NOMO-1 treated with dmso at 0.1 percent for 144 hours (cell line): ENCODE data around the gene TSKS.

ENCODE experiments used
- DNase-seq: peaks from one replicate; lab custom pipeline; 2025; ENCODE audit not compliant: unreplicated experiment; lab: John Stamatoyannopoulos, UW

TSKS gene, protein sequence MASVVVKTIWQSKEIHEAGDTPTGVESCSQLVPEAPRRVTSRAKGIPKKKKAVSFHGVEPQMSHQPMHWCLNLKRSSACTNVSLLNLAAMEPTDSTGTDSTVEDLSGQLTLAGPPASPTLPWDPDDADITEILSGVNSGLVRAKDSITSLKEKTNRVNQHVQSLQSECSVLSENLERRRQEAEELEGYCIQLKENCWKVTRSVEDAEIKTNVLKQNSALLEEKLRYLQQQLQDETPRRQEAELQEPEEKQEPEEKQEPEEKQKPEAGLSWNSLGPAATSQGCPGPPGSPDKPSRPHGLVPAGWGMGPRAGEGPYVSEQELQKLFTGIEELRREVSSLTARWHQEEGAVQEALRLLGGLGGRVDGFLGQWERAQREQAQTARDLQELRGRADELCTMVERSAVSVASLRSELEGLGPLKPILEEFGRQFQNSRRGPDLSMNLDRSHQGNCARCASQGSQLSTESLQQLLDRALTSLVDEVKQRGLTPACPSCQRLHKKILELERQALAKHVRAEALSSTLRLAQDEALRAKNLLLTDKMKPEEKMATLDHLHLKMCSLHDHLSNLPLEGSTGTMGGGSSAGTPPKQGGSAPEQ

DNA sequence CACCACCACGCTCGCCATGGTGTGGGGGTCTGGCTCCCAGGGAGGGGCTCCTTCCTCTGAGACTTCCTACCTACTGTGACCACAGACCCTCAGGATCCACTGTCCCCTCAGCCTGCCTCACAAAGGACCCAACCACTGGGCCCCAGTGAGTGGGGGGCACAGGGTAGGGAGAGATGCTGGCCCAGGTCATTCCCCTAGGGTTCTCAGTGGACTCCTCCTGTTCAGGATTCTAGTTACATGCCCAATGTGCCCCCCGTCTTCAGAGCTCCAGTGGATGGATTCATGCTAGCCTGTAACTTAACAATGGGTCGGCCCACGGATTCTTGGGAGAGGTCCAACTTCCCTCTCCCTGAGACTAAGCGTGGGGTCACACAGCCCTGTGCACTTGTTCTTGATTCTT is at the start of gene TSKS:
TSS of gene TSKS (minus strand) at position 77 of the 400 bp plus-strand sequence. CDS start at position 18, 59 bp downstream.
- no peak for DNase-seq

DNA sequence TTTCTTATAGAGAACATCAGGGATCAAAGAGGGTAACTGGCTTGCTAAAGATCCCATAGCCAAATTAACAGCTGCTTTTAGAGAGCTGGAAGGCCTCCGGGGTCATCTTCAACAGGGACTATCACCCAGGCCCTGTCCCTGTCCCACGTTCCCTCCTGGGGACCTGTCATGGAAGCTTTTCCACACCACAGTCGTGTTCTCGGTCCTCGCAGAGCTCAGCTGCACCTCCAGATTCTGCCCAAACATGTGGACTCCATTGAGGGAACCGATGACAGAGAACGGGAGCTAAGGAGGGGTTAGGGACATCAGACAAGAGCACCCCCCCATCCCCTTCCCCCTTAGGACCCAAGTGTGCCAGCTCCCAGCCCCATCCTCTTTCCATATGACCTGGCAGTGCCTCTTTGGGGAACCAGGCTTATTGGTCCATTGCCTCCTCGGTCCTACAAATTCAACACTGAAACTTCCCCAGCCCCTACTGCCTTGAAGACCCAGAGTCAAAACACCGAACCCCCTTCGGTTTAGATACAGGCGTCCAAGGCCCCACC is 49.4 kb upstream of the TSKS start:
- no peak for DNase-seq

DNA sequence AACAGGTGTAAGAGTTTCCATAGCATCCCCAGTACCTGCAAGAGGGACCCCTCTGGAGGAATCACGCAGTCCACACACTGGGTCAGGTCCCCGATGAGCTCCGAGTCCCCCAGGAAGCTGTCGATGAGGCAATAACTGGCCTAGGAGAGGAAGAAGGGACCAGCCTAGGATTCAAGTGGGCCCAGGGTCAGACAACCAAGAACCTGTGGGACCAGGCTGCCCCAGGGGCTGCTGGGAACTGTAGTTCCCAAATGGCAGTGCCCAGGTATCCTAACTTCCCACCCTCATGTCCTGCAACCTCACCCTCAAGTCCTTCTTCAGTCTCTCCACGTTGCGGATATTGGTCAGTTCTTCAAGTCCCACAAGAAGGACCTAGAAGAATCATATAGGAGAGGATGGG is 48.2 kb upstream of the TSKS start:
- DNase-seq: no peak

DNA sequence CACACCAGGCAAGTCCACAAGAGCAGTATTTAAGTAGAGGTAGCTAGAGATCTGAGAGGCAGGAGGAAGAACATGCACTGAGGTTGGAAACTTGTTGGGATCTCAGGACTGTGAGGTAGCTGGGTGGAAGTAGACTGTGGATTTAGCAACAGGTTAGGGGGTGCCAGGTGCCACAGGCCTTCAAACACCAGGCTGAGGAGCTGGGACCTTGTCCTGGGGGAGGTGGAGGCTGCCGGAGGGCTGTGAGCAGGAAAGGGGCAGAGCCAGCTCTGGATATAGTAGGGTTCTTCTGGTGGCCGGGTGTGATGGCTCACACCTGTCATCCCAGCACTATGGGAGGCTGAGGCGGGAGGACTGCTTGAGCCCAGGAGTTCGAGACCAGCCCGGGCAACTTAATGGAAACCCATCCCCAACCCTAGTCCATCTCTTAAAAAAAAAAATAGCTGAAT is 46.9 kb upstream of the TSKS start:
- no peak for DNase-seq

DNA sequence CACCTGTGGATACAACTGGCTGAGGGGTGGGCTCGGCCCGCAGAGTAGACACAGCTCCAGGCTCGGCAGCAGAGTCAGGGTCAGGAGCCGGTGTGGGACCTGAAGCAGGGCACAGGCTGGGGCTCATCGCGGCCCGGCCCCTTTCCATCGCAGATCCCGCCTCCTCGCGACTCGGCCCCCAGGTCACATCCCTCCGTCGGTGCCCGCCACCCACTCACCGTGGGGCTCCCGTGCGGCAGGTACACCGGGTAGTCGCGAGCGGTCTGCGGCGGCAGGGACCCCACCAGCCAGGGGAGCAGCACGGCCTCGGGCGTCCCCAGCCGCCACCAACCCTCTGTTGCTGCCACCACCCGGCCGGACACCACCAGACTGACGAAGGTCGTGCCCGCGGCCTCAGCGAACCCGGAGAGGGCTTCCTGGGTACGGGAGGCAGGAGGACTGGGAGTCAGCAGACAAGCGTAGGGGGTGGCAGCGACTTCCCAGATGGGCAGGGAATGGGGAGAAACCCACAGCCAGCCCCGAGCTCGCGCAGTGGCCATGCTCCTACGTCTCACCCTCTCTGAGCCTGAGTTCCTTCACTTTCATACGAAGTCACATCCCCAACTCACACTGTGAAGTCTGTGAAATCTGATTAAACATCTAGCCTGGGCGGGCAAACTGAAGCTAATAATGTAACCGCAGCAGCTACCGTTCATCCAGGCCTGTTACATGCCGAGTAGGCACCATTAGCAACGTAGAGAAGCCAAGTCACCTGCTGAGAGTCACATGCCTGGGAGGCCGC is 46.2 kb upstream of the TSKS start:
- no peak for DNase-seq

DNA sequence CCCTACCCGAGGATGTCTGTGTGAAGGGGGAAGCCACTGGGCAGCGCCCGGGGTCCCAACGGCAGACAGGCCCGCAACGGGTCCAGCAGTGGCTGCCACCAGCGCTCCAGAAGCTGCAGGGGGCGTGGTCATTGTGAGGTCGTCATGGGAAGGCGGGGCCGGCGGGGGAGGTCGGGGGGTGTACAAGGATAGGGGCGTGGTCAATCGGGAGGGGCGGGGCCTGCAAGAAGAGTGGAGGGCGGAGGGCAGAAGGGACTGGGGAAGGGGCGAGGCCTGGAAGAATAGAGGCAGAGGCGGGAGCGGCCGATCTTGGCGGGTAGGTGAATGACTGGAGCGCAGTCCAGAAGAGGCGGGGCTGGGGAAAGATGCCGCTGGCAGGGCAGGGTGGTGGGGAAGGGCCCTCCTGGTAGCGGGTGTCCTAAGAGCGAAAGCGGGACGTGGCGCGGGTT is 45.6 kb upstream of the TSKS start:
- DNase-seq: no peak

DNA sequence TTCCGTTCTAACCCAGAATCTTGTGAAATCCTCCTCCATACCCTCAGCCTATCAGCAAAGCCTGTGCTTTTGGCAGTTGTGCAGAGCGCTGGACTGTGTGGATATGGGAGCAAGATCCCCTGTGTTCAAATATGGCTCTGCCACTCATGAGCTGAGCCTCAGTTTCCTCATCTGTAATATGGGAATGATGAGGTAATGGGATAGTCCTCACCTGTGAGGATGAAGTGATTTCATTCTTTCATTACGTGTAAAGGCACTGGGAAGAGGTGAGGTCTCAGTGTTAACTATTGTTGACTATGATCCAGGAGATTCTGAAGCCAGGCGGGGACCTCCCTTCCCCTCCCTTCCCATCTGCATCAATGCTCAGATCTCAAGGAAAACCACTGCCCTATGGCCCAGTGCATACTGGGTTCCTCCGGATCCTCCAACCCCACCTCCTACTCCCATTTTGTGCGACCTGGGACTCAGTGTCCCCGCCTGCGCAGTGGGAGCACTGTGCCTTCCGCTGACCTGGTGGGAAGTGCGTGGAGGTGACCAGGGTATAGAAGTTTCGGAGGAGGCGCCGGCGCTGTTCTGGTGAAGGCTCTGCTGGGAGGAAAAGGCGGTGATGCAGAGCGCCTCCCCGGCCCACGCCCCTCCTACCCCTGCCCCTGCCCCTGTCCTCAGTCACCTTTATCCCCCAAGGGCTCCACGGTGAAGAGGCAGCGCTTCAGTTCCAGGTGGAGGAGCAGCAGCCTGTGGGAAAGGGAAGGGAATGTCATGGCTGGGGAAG is 45.0 kb upstream of the TSKS start:
- DNase-seq: no peak

DNA sequence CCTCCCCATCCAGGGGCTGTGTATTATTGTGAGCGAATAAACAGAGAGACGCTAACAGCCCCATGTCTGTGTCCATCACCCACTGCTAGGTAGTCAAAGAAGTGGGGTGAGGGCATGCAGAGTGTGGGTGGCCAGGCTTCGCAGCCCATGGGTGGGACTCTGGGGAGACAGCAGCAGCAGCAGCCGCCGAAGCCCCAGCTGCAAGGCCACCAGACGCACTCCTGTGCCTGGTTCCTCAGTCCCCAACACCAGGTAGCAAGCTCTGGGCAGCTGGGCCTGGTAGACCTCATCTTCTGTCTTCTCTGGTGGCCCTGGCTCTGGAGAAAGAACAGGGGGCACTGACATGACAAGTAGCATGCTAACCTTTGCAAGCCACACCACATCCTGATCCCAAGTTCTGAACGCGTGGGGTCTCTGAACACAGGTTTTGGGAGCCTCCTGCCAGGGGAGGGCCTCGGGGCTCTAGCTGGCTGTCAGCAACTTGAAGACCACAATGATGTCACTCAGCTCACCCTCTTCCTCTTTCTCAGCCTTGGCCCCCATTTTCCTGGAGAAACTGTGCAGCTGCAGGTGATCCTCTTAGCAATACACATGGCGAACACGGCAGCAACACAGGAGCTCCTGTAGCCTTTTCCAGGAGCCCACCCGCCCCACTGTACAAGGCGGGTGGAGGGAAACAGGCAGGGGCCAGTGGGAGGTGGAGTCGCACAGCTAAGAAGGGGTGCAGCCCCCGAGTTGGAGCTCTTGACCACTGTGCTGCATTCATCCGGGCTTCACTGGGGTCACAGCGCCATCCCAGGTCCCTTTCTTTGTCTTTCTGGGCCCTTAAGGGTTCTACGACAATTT is 44.2 kb upstream of the TSKS start:
- DNase-seq: peak; percentile 32

DNA sequence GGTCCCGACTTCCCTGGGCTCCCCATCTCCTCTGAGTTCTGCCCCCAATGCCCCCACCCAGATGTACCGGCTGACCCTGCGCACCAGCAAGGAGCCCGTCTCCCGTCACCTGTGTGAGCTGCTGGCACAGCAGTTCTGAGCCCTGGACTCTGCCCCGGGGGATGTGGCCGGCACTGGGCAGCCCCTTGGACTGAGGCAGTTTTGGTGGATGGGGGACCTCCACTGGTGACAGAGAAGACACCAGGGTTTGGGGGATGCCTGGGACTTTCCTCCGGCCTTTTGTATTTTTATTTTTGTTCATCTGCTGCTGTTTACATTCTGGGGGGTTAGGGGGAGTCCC is 43.5 kb upstream of the TSKS start:
- DNase-seq: no peak

DNA sequence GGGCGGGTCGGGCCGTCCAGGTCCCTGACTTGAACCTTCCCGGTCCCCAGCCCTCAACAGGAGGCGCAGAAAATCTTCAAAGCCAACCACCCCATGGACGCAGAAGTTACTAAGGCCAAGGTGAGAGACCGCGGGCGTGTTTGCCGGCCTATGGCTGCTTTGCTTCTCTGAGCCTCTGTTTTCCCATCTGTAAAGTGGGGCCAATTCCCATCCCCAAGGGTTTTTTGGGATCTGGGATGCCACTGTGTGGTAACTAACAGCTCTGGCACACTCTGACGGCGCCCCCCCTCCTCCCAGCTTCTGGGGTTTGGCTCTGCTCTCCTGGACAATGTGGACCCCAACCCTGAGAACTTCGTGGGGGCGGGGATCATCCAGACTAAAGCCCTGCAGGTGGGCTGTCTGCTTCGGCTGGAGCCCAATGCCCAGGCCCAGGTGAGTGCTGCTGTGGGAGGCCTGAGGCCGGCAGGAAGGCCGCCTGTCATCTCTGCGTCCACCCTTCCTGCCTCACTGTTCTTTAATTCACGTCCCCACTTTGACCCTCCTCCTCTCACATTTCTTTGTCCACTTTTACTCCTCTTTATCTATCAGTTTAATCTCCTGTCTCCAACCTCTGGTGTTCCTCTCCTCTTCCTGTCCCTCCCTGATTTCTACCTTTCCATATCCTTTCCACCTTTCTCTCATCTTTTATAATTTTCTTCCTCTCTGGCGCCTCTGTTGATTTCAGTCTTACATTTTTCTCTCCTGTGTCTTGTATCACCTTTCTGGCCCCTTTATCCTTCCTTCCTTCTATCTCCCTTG is 42.9 kb upstream of the TSKS start:
- no peak for DNase-seq

DNA sequence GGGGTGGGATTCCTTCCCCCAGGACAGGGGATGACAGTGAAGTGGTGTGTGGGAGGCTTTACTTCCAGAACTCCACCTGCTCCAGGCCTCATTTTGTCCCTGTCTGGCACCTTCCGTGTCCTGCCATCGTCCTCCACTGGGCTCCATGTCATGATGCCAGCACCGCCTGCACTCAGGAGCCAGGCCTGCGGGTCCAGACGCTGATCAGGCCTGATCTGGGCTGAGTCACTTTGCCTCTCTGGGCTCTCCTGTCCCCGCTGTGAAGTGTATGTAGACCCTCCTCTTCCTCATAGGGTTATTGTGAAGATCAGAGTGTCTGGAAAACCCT is 40.4 kb upstream of the TSKS start:
- no peak for DNase-seq

DNA sequence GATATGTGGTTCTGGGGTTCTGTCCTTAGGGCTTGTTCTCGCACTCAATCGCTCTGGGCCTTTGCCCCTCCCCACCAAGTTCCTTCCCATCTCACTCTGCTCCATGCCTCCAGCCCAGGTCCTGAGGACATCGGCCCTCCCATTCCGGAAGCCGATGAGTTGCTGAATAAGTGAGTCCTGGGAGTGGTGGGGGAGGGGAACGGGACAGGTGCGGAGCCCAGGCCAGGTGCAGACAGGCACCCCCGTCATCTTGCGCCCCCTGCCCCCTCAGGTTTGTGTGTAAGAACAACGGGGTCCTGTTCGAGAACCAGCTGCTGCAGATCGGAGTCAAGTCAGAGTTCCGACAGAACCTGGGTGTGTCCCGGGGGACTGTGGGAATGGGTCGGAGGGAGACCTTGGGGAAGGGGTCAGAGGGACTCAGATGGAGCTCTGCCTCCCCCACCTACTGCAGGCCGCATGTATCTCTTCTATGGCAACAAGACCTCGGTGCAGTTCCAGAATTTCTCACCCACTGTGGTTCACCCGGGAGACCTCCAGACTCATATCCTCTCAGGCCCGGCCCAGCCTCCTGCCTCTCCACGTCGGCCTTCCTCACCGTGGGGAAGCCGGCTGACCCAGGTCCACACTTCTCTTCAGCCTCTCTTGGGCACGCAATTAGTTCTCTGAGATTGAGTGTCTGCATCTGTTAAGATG is 39.9 kb upstream of the TSKS start:
- DNase-seq: no peak

DNA sequence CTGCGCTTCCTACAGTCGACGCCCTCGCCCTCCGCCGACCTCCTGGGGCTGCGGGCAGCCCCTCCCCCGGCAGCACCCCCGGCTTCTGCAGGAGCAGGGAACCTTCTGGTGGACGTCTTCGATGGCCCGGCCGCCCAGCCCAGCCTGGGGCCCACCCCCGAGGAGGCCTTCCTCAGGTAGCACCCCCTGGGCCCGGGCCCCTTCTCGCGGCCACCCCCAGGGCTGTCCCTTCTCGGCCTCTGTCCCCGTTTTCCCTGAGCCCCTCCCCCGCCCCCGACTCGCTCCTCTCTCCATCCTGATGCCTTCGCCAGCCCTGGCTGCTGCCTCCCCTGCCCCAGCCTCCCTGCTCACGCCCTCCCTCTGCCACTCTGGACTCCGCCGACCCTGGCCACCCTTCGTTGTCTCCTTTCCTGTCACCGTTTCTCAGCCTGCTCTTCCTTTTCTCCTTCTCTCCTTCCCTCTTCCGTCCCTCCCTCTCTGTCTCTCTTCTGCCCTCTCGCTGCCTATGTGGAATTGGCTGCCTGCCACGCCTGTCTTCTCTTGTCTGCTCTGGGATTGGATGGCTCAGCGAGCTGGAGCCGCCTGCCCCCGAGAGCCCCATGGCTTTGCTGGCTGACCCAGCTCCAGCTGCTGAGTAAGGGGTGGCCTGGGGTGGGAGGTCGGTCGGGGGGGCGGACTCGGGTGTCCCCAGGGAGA is 39.0 kb upstream of the TSKS start:
- DNase-seq: no peak

DNA sequence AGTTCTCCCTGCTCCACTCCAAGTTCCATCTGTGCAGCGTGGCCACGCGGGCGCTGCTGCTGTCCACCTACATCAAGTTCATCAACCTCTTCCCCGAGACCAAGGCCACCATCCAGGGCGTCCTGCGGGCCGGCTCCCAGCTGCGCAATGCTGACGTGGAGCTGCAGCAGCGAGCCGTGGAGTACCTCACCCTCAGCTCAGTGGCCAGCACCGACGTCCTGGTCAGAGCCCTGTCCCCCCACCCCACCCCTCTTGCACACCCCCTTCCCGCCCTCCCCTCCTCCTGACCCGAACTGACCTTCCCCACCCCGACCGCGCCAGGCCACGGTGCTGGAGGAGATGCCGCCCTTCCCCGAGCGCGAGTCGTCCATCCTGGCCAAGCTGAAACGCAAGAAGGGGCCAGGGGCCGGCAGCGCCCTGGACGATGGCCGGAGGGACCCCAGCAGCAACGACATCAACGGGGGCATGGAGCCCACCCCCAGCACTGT is 38.3 kb upstream of the TSKS start:
- DNase-seq: no peak

DNA sequence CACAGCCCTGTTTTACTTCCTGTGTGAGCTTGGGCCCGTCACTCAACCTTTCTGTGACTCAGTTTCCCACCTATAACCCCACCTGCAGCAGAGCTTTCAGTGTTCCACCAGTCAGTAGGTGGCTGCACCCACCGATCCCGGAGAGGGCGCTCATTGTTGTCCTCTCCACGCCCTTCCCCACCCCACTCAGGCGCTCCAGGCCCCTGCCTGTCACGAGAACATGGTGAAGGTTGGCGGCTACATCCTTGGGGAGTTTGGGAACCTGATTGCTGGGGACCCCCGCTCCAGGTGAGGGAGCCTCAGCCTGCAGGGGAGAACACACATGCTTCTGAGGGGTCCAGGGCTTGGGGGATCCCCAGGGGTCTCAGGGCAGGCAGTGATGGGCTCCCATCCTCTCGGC is 37.7 kb upstream of the TSKS start:
- no peak for DNase-seq

DNA sequence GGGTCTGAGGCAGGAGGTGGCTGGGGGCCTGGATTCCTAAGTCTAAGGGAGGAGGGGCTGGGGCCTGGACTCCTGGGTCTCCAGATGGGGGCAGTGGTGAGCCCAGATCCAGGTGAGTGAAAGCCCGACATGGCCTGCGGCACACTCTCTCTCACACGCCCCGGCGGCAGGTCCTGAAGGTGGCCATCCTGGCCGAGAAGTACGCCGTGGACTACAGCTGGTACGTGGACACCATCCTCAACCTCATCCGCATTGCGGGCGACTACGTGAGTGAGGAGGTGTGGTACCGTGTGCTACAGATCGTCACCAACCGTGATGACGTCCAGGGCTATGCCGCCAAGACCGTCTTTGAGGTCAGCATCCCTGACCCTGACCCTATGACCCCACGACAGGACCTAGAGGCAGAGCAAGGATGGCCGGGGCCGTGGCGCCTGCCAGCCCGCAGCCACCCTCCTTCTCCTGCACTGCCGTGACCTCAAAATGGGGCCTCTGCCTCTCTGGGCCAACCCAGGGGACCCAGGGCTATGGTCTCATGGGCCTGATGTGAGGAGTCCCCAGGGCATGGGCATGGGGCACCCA is 36.8 kb upstream of the TSKS start:
- no peak for DNase-seq

DNA sequence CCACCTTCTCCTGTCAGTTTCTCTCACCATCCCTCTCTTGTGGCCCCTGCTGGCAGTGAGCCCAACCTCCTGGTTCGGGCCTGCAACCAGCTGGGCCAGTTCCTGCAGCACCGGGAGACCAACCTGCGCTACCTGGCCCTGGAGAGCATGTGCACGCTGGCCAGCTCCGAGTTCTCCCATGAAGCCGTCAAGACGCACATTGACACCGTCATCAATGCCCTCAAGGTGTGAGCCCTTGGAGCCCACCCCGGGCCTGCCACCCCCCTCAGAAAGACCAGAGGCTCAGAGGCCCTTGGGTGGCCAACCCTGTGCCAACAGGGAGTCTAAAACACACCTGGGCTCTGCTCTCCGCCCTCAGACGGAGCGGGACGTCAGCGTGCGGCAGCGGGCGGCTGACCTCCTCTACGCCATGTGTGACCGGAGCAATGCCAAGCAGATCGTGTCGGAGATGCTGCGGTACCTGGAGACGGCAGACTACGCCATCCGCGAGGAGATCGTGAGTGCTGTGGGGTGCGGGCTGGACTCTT is 36.2 kb upstream of the TSKS start:
- DNase-seq: no peak
